HepG2 (cell line): Measurements from ENCODE around the gene TMEM39A.

Experiments
- CREM ChIP-seq, 2 experiments: sonication (generic) in 1 of 2; formaldehyde crosslinking in 1 of 2; IDR thresholded peaks; 2 replicates each; pipeline versions ENCODE4 v1.4.0 to v1.6.1; 2016 to 2020; ENCODE audit warnings: antibody characterized with exemption in 1 of 2, mild to moderate bottlenecking in 1 of 2, missing genetic modification reagents in 1 of 2
- JUN ChIP-seq: sonication (generic); formaldehyde crosslinking; IDR thresholded peaks from 2 replicates; pipeline ENCODE4 v1.4.0; 2020; ENCODE audit warnings: mild to moderate bottlenecking, missing genetic modification reagents
- KLF12 ChIP-seq: sonication (generic); formaldehyde crosslinking; IDR thresholded peaks from 2 replicates; pipeline ENCODE4 v1.4.0; 2020; ENCODE audit warnings: missing genetic modification reagents, borderline replicate concordance
- SMC3 ChIP-seq: IDR thresholded peaks from 2 replicates; pipeline ENCODE4 v1.6.1; 2011; ENCODE audit warnings: low read length, improper control_type of control experiment

DNA sequence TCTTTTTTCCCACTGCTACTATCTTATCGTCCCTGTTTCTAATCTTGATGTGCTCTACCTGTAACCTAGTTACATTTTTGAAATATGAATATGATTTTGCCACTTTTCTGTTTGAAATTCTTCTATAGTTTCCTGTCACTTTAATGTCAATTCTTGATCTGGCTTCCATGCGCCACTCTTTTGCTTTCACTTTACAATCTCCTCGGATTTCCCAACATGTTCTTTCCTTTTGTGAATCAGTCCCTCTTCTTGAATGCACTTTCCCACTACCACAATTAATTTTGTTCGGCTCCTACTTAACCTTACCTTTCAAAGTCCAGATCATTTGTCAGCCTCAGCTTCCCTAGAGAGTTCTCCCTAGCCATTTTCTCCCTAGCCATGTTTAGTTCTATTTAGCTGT, 43.2 kb upstream of the TMEM39A start:
- no peak for TF ChIP-seq SMC3
- no peak for TF ChIP-seq KLF12 (CRISPR knock-in tag)
- no peak for TF ChIP-seq JUN (CRISPR knock-in tag)
- no peak for TF ChIP-seq CREM (IDR thresholded peaks at IDR 0.05)
- no peak for TF ChIP-seq CREM (CRISPR knock-in tag; IDR thresholded peaks at IDR 0.05)
